Measurements from ENCODE around the gene ZNF384. TPM values are rescaled to one million over a fixed set of nuclear protein-coding genes. Genes with fewer than 3 reads are reported as not detected.

The ZNF384 gene
- total RNA-seq, 1 experiment from 2014 or later, result 23.6 TPM

- DNase-seq (ENCODE audit: low spot score), result no peak
Observed at GRCh38 chr12:6620885-6621274, 68.3 kb downstream of the ZNF384 start.

GRCh38 chr12:6620137-6620884 is 68.9 kb downstream of the ZNF384 start:
- no peak for DNase-seq (ENCODE audit: low spot score)

GRCh38 chr12:6618483-6619225 is 70.5 kb downstream of the ZNF384 start:
- no peak for DNase-seq (ENCODE audit: low spot score)

Other genes starting within 250 kb of the ZNF384 start
- not detected in 2 replicates for gene CD27, start 244.4 kb downstream of the ZNF384 start, total RNA-seq (2014; rRNA removed; shearing (Covaris generic))
- gene TAPBPL, start 237.3 kb downstream of the ZNF384 start, total RNA-seq (2014; rRNA removed; shearing (Covaris generic)), result 8.6 and 20.5 TPM in 2 replicates
- 2.8 and 4.1 TPM in 2 replicates for gene VAMP1, start 218.7 kb downstream of the ZNF384 start, total RNA-seq (2014; rRNA removed; shearing (Covaris generic))
- 286 and 368 TPM in 2 replicates for gene MRPL51, start 196.1 kb downstream of the ZNF384 start, total RNA-seq (2014; rRNA removed; shearing (Covaris generic))
- 126 and 187 TPM in 2 replicates for gene NCAPD2, start 195.3 kb downstream of the ZNF384 start, total RNA-seq (2014; rRNA removed; shearing (Covaris generic))
- gene GAPDH, start 154.9 kb downstream of the ZNF384 start, total RNA-seq (2014; rRNA removed; shearing (Covaris generic)), result 9,561 and 11,555 TPM in 2 replicates
- 2.1 and 5.4 TPM in 2 replicates for gene IFFO1, start 133.3 kb downstream of the ZNF384 start, total RNA-seq (2014; rRNA removed; shearing (Covaris generic))
- gene NOP2, start 121.1 kb downstream of the ZNF384 start, total RNA-seq (2014; rRNA removed; shearing (Covaris generic)), result 64.3 and 90.3 TPM in 2 replicates
- gene CHD4, start 82.0 kb downstream of the ZNF384 start, total RNA-seq (2014; rRNA removed; shearing (Covaris generic)), result 242 and 246 TPM in 2 replicates
- 0.04 TPM in 1 of 2 replicates, not detected in the other for gene LPAR5, start 53.4 kb downstream of the ZNF384 start, total RNA-seq (2014; rRNA removed; shearing (Covaris generic))
- not detected in 2 replicates for gene ACRBP, start 41.9 kb downstream of the ZNF384 start, total RNA-seq (2014; rRNA removed; shearing (Covaris generic))
- gene ING4, start 26.3 kb downstream of the ZNF384 start, total RNA-seq (2014; rRNA removed; shearing (Covaris generic)), result 57.8 and 65.7 TPM in 2 replicates
- not detected in 2 replicates for gene PIANP, start 11.4 kb upstream of the ZNF384 start, total RNA-seq (2014; rRNA removed; shearing (Covaris generic))
- 93.8 and 93.9 TPM in 2 replicates for gene COPS7A, start 34.7 kb upstream of the ZNF384 start, total RNA-seq (2014; rRNA removed; shearing (Covaris generic))
- 314 and 332 TPM in 2 replicates for gene MLF2, start 63.8 kb upstream of the ZNF384 start, total RNA-seq (2014; rRNA removed; shearing (Covaris generic))
- gene PTMS, start 77.0 kb upstream of the ZNF384 start, total RNA-seq (2014; rRNA removed; shearing (Covaris generic)), result 122 and 133 TPM in 2 replicates
- gene LAG3, start 83.1 kb upstream of the ZNF384 start, total RNA-seq (2014; rRNA removed; shearing (Covaris generic)), result 0.06 TPM in 1 of 2 replicates, not detected in the other
- 0.12 TPM in 1 of 2 replicates, not detected in the other for gene CD4, start 100.2 kb upstream of the ZNF384 start, total RNA-seq (2014; rRNA removed; shearing (Covaris generic))
- 8.5 and 13.8 TPM in 2 replicates for gene GPR162, start 132.4 kb upstream of the ZNF384 start, total RNA-seq (2014; rRNA removed; shearing (Covaris generic))
- gene P3H3, start 139.0 kb upstream of the ZNF384 start, total RNA-seq (2014; rRNA removed; shearing (Covaris generic)), result 29.5 and 35.2 TPM in 2 replicates
- 0.12 and 1.0 TPM in 2 replicates for gene GNB3, start 151.6 kb upstream of the ZNF384 start, total RNA-seq (2014; rRNA removed; shearing (Covaris generic))
- 75.3 and 101 TPM in 2 replicates for gene CDCA3, start 161.9 kb upstream of the ZNF384 start, total RNA-seq (2014; rRNA removed; shearing (Covaris generic))
- 86.2 and 91.4 TPM in 2 replicates for gene USP5, start 162.8 kb upstream of the ZNF384 start, total RNA-seq (2014; rRNA removed; shearing (Covaris generic))
- gene TPI1, start 178.2 kb upstream of the ZNF384 start, total RNA-seq (2014; rRNA removed; shearing (Covaris generic)), result 2,242 and 2,549 TPM in 2 replicates
- 10.8 TPM in 2 replicates for gene SPSB2, start 183.9 kb upstream of the ZNF384 start, total RNA-seq (2014; rRNA removed; shearing (Covaris generic))
- gene LRRC23, start 215.4 kb upstream of the ZNF384 start, total RNA-seq (2014; rRNA removed; shearing (Covaris generic)), result 4.1 and 12.2 TPM in 2 replicates
- 10.6 and 11.2 TPM in 2 replicates for gene ENO2, start 225.2 kb upstream of the ZNF384 start, total RNA-seq (2014; rRNA removed; shearing (Covaris generic))
- gene ATN1, start 238.6 kb upstream of the ZNF384 start, total RNA-seq (2014; rRNA removed; shearing (Covaris generic)), result 6.0 and 14.2 TPM in 2 replicates

Data from H4 (cell line).